ENCODE results near the gene CAMKK2. TPM values are rescaled to one million over a fixed set of nuclear protein-coding genes. Genes with fewer than 3 reads are reported as not detected.
A peak's percentile ranks its signal among the peaks of the same experiment; 100 is the strongest.

The CAMKK2 gene
- total RNA-seq, 4 donors from 2014 or later, result 26.0 to 40.3 (median 30.3) TPM

DNA sequence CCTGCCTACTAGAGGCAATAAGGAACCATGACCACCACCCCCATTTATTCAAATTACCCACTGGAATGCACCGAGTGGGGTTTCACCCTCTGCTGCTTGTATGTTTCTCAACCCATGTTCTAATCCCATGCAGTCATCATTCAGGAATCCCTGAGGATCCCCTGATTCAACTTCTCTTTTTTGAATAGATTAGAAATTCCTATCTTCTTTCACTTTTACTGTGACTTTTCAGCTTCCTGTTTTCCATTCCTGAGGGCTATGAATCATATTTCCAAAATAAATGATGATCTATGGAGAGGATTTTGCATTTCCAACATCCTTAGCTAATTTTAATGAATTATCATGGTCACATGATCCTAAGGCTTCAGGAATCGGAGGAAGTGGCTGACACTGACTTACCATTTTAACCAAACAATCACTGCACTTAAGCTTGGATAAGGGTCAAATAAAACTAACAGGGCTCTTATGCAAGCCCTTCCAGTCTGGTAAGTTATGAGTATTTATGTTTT, 105.9 kb downstream of the CAMKK2 start:
- peak; percentile 74 for ATAC-seq
- 12 to 38% methylated on average over 2 of the region's 2 CpGs for WGBS, 2 donors (ENCODE audit: low coverage in 1 of 2)
- Histone ChIP-seq H3K9me3 (peaks cover 0 to 4% (median 0%) of the 10 kb centered on the region in 3 donors), H3K4me1 (peaks cover 0 to 3% (median 0%) of the 10 kb centered on the region in 3 donors), H3K27me3 (no peaks in the 10 kb centered on the region), H3K36me3 (peaks cover 0 to 8% of the 10 kb centered on the region in 2 donors), H3K4me3 (no peak overlapping the region), H3K27ac (peak overlapping the region in 3 of 4 donors; percentile 22 to 45 (median 24))
- no peak for TF ChIP-seq EP300 (IDR thresholded peaks at IDR 0.05)
- TF ChIP-seq POLR2A (IDR thresholded peaks at IDR 0.05), result no peak
- no peak for TF ChIP-seq CTCF (IDR thresholded peaks at IDR 0.05)
- TF ChIP-seq POLR2AphosphoS5 (IDR thresholded peaks at IDR 0.05), result no peak

GRCh38 chr12:121189619-121190155, 106.8 kb downstream of the CAMKK2 start:
- TF ChIP-seq CTCF (IDR thresholded peaks at IDR 0.05), result no peak
- TF ChIP-seq POLR2AphosphoS5 (IDR thresholded peaks at IDR 0.05), result no peak
- no peak for TF ChIP-seq POLR2A (IDR thresholded peaks at IDR 0.05)
- TF ChIP-seq EP300 (IDR thresholded peaks at IDR 0.05), result no peak
- no peak for ATAC-seq
- Histone ChIP-seq H3K36me3 (peaks cover 0 to 16% of the 10 kb centered on the region in 2 donors), H3K4me1 (peaks cover 0 to 3% (median 0%) of the 10 kb centered on the region in 3 donors), H3K9me3 (peaks cover 0 to 4% (median 0%) of the 10 kb centered on the region in 3 donors), H3K4me3 (no peak overlapping the region), H3K27me3 (no peaks in the 10 kb centered on the region), H3K27ac (no peak overlapping the region)
- WGBS, 2 donors (ENCODE audit: low coverage in 1 of 2), result 75 to 92% methylated on average over 2 to 7 of the region's 9 CpGs

DNA sequence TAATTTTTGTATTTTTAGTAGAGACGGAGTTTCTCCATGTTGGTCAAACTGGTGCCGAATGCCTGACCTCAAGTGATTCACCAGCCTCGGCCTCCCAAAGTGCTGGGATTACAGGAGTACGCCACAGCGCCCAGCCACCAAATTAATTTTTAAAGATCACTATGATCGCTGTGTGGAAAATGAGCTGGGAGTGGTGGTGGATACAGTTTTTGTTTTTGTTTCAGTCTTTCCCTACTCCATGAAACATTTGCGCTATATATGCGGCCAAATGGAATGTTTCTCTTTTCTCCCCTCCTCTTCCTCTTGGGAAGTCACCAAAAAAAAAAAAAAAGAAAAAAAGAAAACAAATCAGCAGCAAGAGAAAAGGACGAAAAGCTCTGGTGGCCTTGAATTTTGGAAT, 107.4 kb downstream of the CAMKK2 start:
- WGBS, 2 donors (ENCODE audit: low coverage in 1 of 2), result 78 to 90% methylated on average over 2 to 8 of the region's 9 CpGs
- Histone ChIP-seq H3K4me1 (peaks cover 0 to 3% (median 0%) of the 10 kb centered on the region in 3 donors), H3K27me3 (no peaks in the 10 kb centered on the region), H3K4me3 (no peak overlapping the region), H3K9me3 (peaks cover 0 to 4% (median 0%) of the 10 kb centered on the region in 3 donors), H3K27ac (no peak overlapping the region), H3K36me3 (peaks cover 0 to 22% of the 10 kb centered on the region in 2 donors)
- TF ChIP-seq POLR2AphosphoS5 (IDR thresholded peaks at IDR 0.05), result no peak
- TF ChIP-seq CTCF (IDR thresholded peaks at IDR 0.05), result no peak
- TF ChIP-seq EP300 (IDR thresholded peaks at IDR 0.05), result no peak
- no peak for TF ChIP-seq POLR2A (IDR thresholded peaks at IDR 0.05)
- ATAC-seq, result no peak

DNA sequence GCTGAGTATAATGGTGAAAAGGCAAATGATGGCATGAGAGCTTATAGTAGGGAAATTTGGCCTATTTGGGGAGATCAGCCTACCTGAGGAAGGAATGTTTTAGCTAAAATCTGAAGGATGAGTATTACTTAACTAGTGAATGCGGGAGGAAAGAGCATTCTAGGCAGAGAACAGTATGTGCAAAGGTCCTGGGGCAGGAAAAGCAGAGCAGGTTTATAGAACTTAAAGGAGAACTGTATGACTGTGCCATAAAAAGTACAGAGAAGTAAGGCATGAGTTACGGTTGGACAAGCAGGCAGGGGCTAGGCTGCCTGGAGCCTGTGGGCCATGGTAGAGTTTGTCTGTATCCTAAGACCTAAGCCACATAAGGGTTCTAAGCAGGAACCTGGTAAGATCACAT, 108.3 kb downstream of the CAMKK2 start:
- no peak for TF ChIP-seq CTCF (IDR thresholded peaks at IDR 0.05)
- no peak for TF ChIP-seq POLR2AphosphoS5 (IDR thresholded peaks at IDR 0.05)
- no peak for TF ChIP-seq EP300 (IDR thresholded peaks at IDR 0.05)
- TF ChIP-seq POLR2A (IDR thresholded peaks at IDR 0.05), result no peak
- WGBS, 2 donors (ENCODE audit: low coverage in 1 of 2), result 83 to 96% methylated on average over 2 of the region's 2 CpGs
- Histone ChIP-seq H3K4me3 (no peak overlapping the region), H3K27ac (no peak overlapping the region), H3K36me3 (peaks cover 0 to 22% of the 10 kb centered on the region in 2 donors), H3K9me3 (peaks cover 0 to 4% (median 0%) of the 10 kb centered on the region in 3 donors), H3K27me3 (no peaks in the 10 kb centered on the region), H3K4me1 (peaks cover 0 to 3% (median 0%) of the 10 kb centered on the region in 3 donors)
- ATAC-seq, result no peak

Other genes starting within 250 kb of the CAMKK2 start
- gene P2RX7, start 163.8 kb downstream of the CAMKK2 start, total RNA-seq, result 1 to 10 TPM; 2.0 to 3.3 (median 3.0) TPM
- 10 to 100 TPM; 15.1 to 32.8 (median 31.0) TPM for gene P2RX4, start 86.6 kb downstream of the CAMKK2 start, total RNA-seq
- gene ANAPC5, start 55.7 kb upstream of the CAMKK2 start, total RNA-seq, result 10 to 100 TPM; 69.2 to 93.5 (median 75.7) TPM
- gene RNF34, start 103.4 kb upstream of the CAMKK2 start, total RNA-seq, result 10 to 100 TPM; 42.5 to 76.0 (median 56.3) TPM